Measurements from ENCODE around the gene KRT28.

DNA sequence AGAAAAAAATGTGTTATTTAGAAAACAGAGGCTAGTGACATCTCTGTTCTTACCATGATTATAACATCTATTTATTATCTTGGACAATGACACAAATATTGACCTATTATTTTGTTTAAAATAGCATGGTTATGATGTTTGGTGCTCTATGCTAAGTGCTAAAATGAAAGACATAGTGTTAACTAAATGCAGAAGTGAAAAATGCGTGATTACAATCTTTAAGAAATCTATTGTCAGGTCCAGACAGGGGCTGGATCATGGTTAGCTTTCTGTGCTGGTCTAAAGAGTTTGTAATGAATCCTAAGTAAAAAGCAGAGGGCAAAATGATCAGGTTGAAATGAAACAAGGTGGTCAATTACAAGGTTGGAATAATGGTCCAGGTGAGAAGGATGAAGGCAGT lies 622 bp upstream of the KRT28 start:
- no peak for TF ChIP-seq POLR2A (IDR thresholded peaks at IDR 0.05)
- TF ChIP-seq, protein P1, sequence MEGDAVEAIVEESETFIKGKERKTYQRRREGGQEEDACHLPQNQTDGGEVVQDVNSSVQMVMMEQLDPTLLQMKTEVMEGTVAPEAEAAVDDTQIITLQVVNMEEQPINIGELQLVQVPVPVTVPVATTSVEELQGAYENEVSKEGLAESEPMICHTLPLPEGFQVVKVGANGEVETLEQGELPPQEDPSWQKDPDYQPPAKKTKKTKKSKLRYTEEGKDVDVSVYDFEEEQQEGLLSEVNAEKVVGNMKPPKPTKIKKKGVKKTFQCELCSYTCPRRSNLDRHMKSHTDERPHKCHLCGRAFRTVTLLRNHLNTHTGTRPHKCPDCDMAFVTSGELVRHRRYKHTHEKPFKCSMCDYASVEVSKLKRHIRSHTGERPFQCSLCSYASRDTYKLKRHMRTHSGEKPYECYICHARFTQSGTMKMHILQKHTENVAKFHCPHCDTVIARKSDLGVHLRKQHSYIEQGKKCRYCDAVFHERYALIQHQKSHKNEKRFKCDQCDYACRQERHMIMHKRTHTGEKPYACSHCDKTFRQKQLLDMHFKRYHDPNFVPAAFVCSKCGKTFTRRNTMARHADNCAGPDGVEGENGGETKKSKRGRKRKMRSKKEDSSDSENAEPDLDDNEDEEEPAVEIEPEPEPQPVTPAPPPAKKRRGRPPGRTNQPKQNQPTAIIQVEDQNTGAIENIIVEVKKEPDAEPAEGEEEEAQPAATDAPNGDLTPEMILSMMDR (IDR thresholded peaks at IDR 0.05), result no peak
